Keratinocyte (primary cell): ENCODE data around the gene LRRC70. TPM values are rescaled to one million over a fixed set of nuclear protein-coding genes. Genes with fewer than 3 reads are reported as not detected.

Source experiments
- DNase-seq: peaks from one replicate; pipeline ENCODE4 v3.0.0-alpha.2; 2011; ENCODE audit warnings: low read depth, missing footprints, low spot score
- FAIRE-seq: peaks from 2 replicates; lab custom pipeline; 2011; peaks lifted over from hg19 to GRCh38; lab: Jason Lieb, UNC
- H2AFZ ChIP-seq: 2 replicates; pipeline ENCODE4 v1.6.0; 2012; ENCODE audit warnings: low read length, control low read depth, inconsistent platforms; ENCODE audit not compliant: control insufficient read depth
- H3K27ac ChIP-seq: 2 replicates; pipeline ENCODE4 v1.5.1; 2011; ENCODE audit warnings: low read length; ENCODE audit not compliant: control insufficient read depth, insufficient read depth
- H3K27me3 ChIP-seq: 3 replicates; pipeline ENCODE4 v1.6.0; 2011; ENCODE audit warnings: low read length; ENCODE audit not compliant: control insufficient read depth, insufficient read depth; ENCODE audit errors: extremely low read depth
- H3K36me3 ChIP-seq, 2 experiments: 2 replicates in 1 of 2; 3 replicates in 1 of 2; pipeline ENCODE4 v1.5.1; 2011; ENCODE audit warnings: low read length in 2 of 2, mild to moderate bottlenecking in 1 of 2; ENCODE audit not compliant: control insufficient read depth in 2 of 2, insufficient read depth in 2 of 2; ENCODE audit errors: extremely low read depth in 1 of 2
- H3K4me1 ChIP-seq: 3 replicates; pipeline ENCODE4 v1.5.1; 2011; ENCODE audit warnings: low read length; ENCODE audit not compliant: control insufficient read depth, insufficient read depth; ENCODE audit errors: extremely low read depth
- H3K4me2 ChIP-seq: 3 replicates; pipeline ENCODE4 v1.6.0; 2011; ENCODE audit warnings: low read depth, low read length; ENCODE audit not compliant: control insufficient read depth, insufficient read depth; ENCODE audit errors: extremely low read depth
- H3K4me3 ChIP-seq, 3 experiments: fragments of 200-600 bp in 1 of 3; sonication (generic) in 1 of 3; 2 replicates in 2 of 3; 3 replicates in 1 of 3; pipeline ENCODE4 v1.5.1; 2011 to 2016; ENCODE audit warnings: low read length in 3 of 3, mild to moderate bottlenecking in 3 of 3, control low read depth in 2 of 3, inconsistent platforms in 1 of 3, low read depth in 1 of 3, mixed read lengths in 1 of 3, mixed run types in 1 of 3, moderate library complexity in 1 of 3; ENCODE audit not compliant: control insufficient read depth in 2 of 3, insufficient read depth in 2 of 3; ENCODE audit errors: extremely low read depth in 1 of 3
- H3K79me2 ChIP-seq: 2 replicates; pipeline ENCODE4 v1.6.0; 2012; ENCODE audit warnings: low read length; ENCODE audit not compliant: control insufficient read depth, insufficient read depth
- H3K9ac ChIP-seq: 3 replicates; pipeline ENCODE4 v1.6.0; 2011; ENCODE audit warnings: low read length; ENCODE audit not compliant: control insufficient read depth, insufficient read depth; ENCODE audit errors: extremely low read depth
- H3K9me1 ChIP-seq: 3 replicates; pipeline ENCODE4 v1.6.0; 2011; ENCODE audit warnings: low read length; ENCODE audit not compliant: control insufficient read depth, insufficient read depth; ENCODE audit errors: extremely low read depth
- H3K9me3 ChIP-seq: 2 replicates; pipeline ENCODE4 v1.5.1; 2012; ENCODE audit warnings: low read depth, low read length; ENCODE audit not compliant: control insufficient read depth
- H4K20me1 ChIP-seq: 3 replicates; pipeline ENCODE4 v1.6.0; 2011; ENCODE audit warnings: low read length; ENCODE audit not compliant: control insufficient read depth, insufficient read depth; ENCODE audit errors: extremely low read depth
- EZH2 ChIP-seq: IDR thresholded peaks from one replicate; pipeline ENCODE4 v1.6.1; 2012; ENCODE audit warnings: inconsistent platforms, mild to moderate bottlenecking, low read length, moderate library complexity
- dilution Hi-C: fragments of 300-500 bp; cut with MboI; formaldehyde crosslinking; loops from one replicate; pipeline ENCODE4 v1.7.0; 2020; ENCODE audit warnings: low sequenced_read_pairs; ENCODE audit not compliant: extremely low pct_ligation_motif_present
- polyA plus RNA-seq, 5 experiments: library from polyadenylated mRNA; depleted of rRNA in 3 of 5; stranded (reverse) in 3 of 5; stranded (forward) in 1 of 5; unstranded in 1 of 5; fragments of >200 nt; gene quantifications; 1 replicate in 1 of 5; 2 replicates in 3 of 5; 3 replicates in 1 of 5; pipeline versions ENCODE4 v1.2.1 to v1.2.3, GENCODE V29; 2011 to 2012; ENCODE audit warnings: missing spikeins in 2 of 5, low read depth in 1 of 5, low replicate concordance in 1 of 5
- TF ChIP-seq, protein P1 (sequence below), 3 experiments: IDR thresholded peaks in 1 of 3; conservative IDR thresholded peaks in 1 of 3; optimal IDR thresholded peaks in 1 of 3; 2 replicates in 2 of 3; 3 replicates in 1 of 3; pipeline versions ENCODE3 to v1.5.1; 2011; ENCODE audit warnings: low read length in 3 of 3, mild to moderate bottlenecking in 3 of 3, moderate library complexity in 2 of 3, control low read depth in 1 of 3, inconsistent platforms in 1 of 3; ENCODE audit not compliant: insufficient read depth in 2 of 3; ENCODE audit errors: extremely low read depth in 1 of 3

LRRC70 gene
- polyA plus RNA-seq, 1 donor (not counting 4 experiments of a cell fraction or from before 2014, with no cell fraction given), result 0.34 TPM

DNA sequence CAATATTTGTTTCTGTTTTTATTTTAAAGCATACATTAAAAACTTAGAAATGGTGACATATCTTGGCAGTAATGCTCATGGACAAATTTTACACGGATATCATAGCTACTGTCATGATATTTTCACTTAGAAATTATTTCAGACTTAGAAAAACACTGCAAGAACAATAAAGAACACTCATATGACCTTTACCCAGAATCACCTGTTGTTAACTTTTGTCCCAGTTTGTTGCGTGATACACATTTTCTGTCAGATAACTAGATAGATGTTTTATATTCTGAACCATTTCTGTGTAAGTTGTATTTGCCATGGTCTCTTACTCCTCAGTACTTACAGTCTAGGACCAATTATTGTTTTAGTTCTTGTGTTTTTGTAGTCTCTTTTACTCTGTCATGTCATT, 3.6 kb upstream of the LRRC70 start:
- Histone ChIP-seq H3K4me3 (no peak overlapping the region), H2AFZ (no peak overlapping the region), H3K9me3 (no peaks in the 10 kb centered on the region), H3K36me3 (no peaks in the 10 kb centered on the region), H3K4me2 (no peak overlapping the region), H3K9me1 (no peaks in the 10 kb centered on the region), H3K27ac (no peak overlapping the region), H3K27me3 (no peaks in the 10 kb centered on the region), H3K4me1 (no peaks in the 10 kb centered on the region), H3K9ac (no peak overlapping the region), H4K20me1 (no peaks in the 10 kb centered on the region), H3K79me2 (no peaks in the 10 kb centered on the region)
- TF ChIP-seq, protein P1, sequence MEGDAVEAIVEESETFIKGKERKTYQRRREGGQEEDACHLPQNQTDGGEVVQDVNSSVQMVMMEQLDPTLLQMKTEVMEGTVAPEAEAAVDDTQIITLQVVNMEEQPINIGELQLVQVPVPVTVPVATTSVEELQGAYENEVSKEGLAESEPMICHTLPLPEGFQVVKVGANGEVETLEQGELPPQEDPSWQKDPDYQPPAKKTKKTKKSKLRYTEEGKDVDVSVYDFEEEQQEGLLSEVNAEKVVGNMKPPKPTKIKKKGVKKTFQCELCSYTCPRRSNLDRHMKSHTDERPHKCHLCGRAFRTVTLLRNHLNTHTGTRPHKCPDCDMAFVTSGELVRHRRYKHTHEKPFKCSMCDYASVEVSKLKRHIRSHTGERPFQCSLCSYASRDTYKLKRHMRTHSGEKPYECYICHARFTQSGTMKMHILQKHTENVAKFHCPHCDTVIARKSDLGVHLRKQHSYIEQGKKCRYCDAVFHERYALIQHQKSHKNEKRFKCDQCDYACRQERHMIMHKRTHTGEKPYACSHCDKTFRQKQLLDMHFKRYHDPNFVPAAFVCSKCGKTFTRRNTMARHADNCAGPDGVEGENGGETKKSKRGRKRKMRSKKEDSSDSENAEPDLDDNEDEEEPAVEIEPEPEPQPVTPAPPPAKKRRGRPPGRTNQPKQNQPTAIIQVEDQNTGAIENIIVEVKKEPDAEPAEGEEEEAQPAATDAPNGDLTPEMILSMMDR (optimal IDR thresholded peaks at IDR 0.05 in 1 of 3, IDR thresholded peaks at IDR 0.05 in 1 of 3, conservative IDR thresholded peaks at IDR 0.05 in 1 of 3; ENCODE audit: extremely low read depth in 1 of 3, insufficient read depth in 2 of 3, low read length in 3 of 3), result no peak
- no peak for TF ChIP-seq EZH2
- DNase-seq (no peak), FAIRE-seq (no peak)
- dilution Hi-C loops, result no loop called here

DNA sequence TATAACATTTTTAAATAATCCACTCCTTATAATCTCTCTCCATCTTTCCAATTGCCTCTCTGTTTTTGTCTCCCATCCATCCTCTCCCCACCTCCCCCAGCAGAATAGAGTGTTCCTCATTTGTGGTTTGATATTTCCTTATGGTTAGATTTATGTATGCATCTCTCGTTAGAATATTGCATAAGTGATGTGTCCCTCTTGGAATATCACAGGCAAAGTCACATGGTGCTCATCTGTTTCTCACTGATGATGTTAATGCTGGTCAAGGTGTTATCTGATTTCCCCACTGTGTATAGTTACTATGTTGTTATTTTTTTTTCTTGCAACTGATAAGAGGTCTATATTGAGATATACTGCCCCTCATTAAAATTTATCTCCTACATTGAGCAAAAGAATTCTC, 3.1 kb upstream of the LRRC70 start:
- Histone ChIP-seq H3K9ac (no peak overlapping the region), H3K36me3 (no peaks in the 10 kb centered on the region), H4K20me1 (no peaks in the 10 kb centered on the region), H2AFZ (no peak overlapping the region), H3K4me2 (no peak overlapping the region), H3K79me2 (no peaks in the 10 kb centered on the region), H3K27ac (no peak overlapping the region), H3K27me3 (no peaks in the 10 kb centered on the region), H3K4me3 (no peak overlapping the region), H3K9me1 (no peaks in the 10 kb centered on the region), H3K9me3 (no peaks in the 10 kb centered on the region), H3K4me1 (no peaks in the 10 kb centered on the region)
- DNase-seq, result no peak
- dilution Hi-C loops, result no loop called here
- no peak for FAIRE-seq
- no peak for TF ChIP-seq EZH2
- TF ChIP-seq, protein P1 (optimal IDR thresholded peaks at IDR 0.05 in 1 of 3, IDR thresholded peaks at IDR 0.05 in 1 of 3, conservative IDR thresholded peaks at IDR 0.05 in 1 of 3; ENCODE audit: extremely low read depth in 1 of 3, insufficient read depth in 2 of 3, low read length in 3 of 3), result no peak
